GM12878 (cell line): ENCODE data around the gene DQX1. TPM values are rescaled to one million over a fixed set of nuclear protein-coding genes. Genes with fewer than 3 reads are reported as not detected.

Experiments used
- ATAC-seq: fragments of 200-7000 bp; cut with Tn5 transposase; 3 replicates; pipeline ENCODE4 v1.9.1; 2020; ENCODE audit warnings: mild to moderate bottlenecking, moderate library complexity
- BruUV-seq: library from RNA; stranded (reverse); fragments of 400-500 nt; replicated peaks from 2 replicates; lab custom pipeline; 2021; lab: Mats Ljungman, UMichigan
- CTCF ChIA-PET: fragments of 300-600 bp; sonication (Branson Sonifier 250); formaldehyde crosslinking; extraction: SDS; loops from one replicate; lab custom pipeline; 2021; ENCODE audit warnings: inconsistent platforms; lab: Yijun Ruan, JAX
- POLR2A ChIA-PET: fragments of 350-600 bp; formaldehyde crosslinking; extraction: SDS; loops from one replicate; lab custom pipeline; 2021; ENCODE audit warnings: inconsistent platforms; lab: Charles Lee
- RAD21 ChIA-PET: fragments of 300-600 bp; sonication (Branson Sonifier 250); formaldehyde crosslinking; loops from one replicate; lab custom pipeline; 2023; ENCODE audit warnings: antibody characterized with exemption; ENCODE audit not compliant: unreplicated experiment; lab: Charles Lee
- SMC1A ChIA-PET: fragments of 300-600 bp; sonication (Branson Sonifier 250); formaldehyde crosslinking; loops from one replicate; lab custom pipeline; 2023; ENCODE audit not compliant: unreplicated experiment, uncharacterized antibody; lab: Charles Lee
- DNase-seq: peaks from one replicate; pipeline ENCODE4 v3.0.0-alpha.2; 2011; ENCODE audit warnings: low read depth, low spot score
- FAIRE-seq: peaks from 3 replicates; lab custom pipeline; 2011; peaks lifted over from hg19 to GRCh38; lab: Jason Lieb, UNC
- H2AFZ ChIP-seq: 2 replicates; pipeline ENCODE4 v1.6.0; 2011; ENCODE audit warnings: low read depth, low read length, control low read depth; ENCODE audit not compliant: control insufficient read depth
- H3K27ac ChIP-seq: 2 replicates; pipeline ENCODE4 v1.5.1; 2011; ENCODE audit warnings: control low read depth; ENCODE audit not compliant: control insufficient read depth, insufficient read depth
- H3K27me3 ChIP-seq, 2 experiments: replicated peaks in 1 of 2; 2 replicates each; pipeline versions ENCODE4 v1.6.0 to v1.6.1; 2011; ENCODE audit warnings: low read length in 1 of 2; ENCODE audit not compliant: control insufficient read depth in 2 of 2, insufficient read depth in 2 of 2
- H3K36me3 ChIP-seq, 2 experiments: 2 replicates each; pipeline ENCODE4 v1.5.1; 2011; ENCODE audit warnings: low read length in 1 of 2; ENCODE audit not compliant: control insufficient read depth in 2 of 2, insufficient read depth in 2 of 2
- H3K4me1 ChIP-seq: 2 replicates; pipeline ENCODE4 v1.6.1; 2011; ENCODE audit warnings: mild to moderate bottlenecking, low read length, moderate library complexity, mixed read lengths; ENCODE audit not compliant: control insufficient read depth, insufficient read depth
- H3K4me2 ChIP-seq: 2 replicates; pipeline ENCODE4 v1.6.0; 2011; ENCODE audit warnings: control low read depth; ENCODE audit not compliant: control insufficient read depth, insufficient read depth
- H3K4me3 ChIP-seq: fragments of 200-600 bp; sonication (generic); 2 replicates; pipeline ENCODE4 v1.5.1; 2016
- H3K79me2 ChIP-seq: 2 replicates; pipeline ENCODE4 v1.6.0; 2011; ENCODE audit warnings: low read length; ENCODE audit not compliant: control insufficient read depth, insufficient read depth
- H3K9ac ChIP-seq: 2 replicates; pipeline ENCODE4 v1.8.0; 2011; ENCODE audit warnings: low read length, control low read depth, mixed read lengths; ENCODE audit not compliant: control insufficient read depth, insufficient read depth
- H3K9me3 ChIP-seq: replicated peaks from 3 replicates; pipeline ENCODE4 v1.5.1; 2011; ENCODE audit warnings: mild to moderate bottlenecking, low read length; ENCODE audit not compliant: control insufficient read depth, insufficient read depth
- H4K20me1 ChIP-seq: 2 replicates; pipeline ENCODE4 v1.6.0; 2011; ENCODE audit not compliant: control insufficient read depth, insufficient read depth
- BHLHE40 ChIP-seq, 2 experiments: fragments of 450-650 bp in 1 of 2; IDR thresholded peaks; 2 replicates each; pipeline ENCODE4 v1.6.1; 2011 to 2017; ENCODE audit warnings: low read depth in 2 of 2, borderline replicate concordance in 1 of 2, improper control_type of control experiment in 1 of 2, low read length in 1 of 2, mild to moderate bottlenecking in 1 of 2
- CHD4 ChIP-seq: fragments of 200-600 bp; sonication (generic); IDR thresholded peaks from 2 replicates; pipeline ENCODE4 v1.6.1; 2016; ENCODE audit warnings: mild to moderate bottlenecking
- POLR2AphosphoS5 ChIP-seq: IDR thresholded peaks from 2 replicates; pipeline ENCODE4 v1.6.1; 2011; ENCODE audit warnings: mild to moderate bottlenecking, low read length, inconsistent platforms
- RAD21 ChIP-seq: IDR thresholded peaks from 2 replicates; pipeline ENCODE4 v1.6.1; 2011; ENCODE audit warnings: mild to moderate bottlenecking, low read depth, low read length, moderate library complexity; ENCODE audit not compliant: insufficient read depth
- SIN3A ChIP-seq: IDR thresholded peaks from 2 replicates; pipeline ENCODE4 v1.6.1; 2012; ENCODE audit warnings: low read depth, low read length, improper control_type of control experiment
- SRF ChIP-seq, 2 experiments: IDR thresholded peaks; 2 replicates each; pipeline ENCODE4 v1.6.1; 2011; ENCODE audit warnings: low read depth in 2 of 2, low read length in 2 of 2, mild to moderate bottlenecking in 1 of 2, moderate library complexity in 1 of 2
- SUZ12 ChIP-seq: fragments of 200-600 bp; sonication (generic); IDR thresholded peaks from one replicate; pipeline ENCODE4 v1.6.1; 2018; ENCODE audit warnings: antibody characterized with exemption, mild to moderate bottlenecking; ENCODE audit not compliant: unreplicated experiment
- TCF12 ChIP-seq: IDR thresholded peaks from 2 replicates; pipeline ENCODE4 v1.6.1; 2011; ENCODE audit warnings: low read depth, mild to moderate bottlenecking, low read length
- YY1 ChIP-seq: IDR thresholded peaks from 2 replicates; pipeline ENCODE4 v1.6.1; 2011; ENCODE audit warnings: low read depth, mild to moderate bottlenecking, low read length
- ZNF217 ChIP-seq: fragments of 450-650 bp; IDR thresholded peaks from 2 replicates; pipeline ENCODE4 v1.6.1; 2017; ENCODE audit warnings: antibody characterized with exemption, mild to moderate bottlenecking
- WGBS: methylation state at CpG from one replicate; pipeline ENCODE4 v1.1.6; 2016; ENCODE audit warnings: low lambda C conversion rate; ENCODE audit not compliant: insufficient replicate concordance, insufficient coverage; ENCODE audit errors: missing lambda C conversion rate; 5-methylcytosine and 5-hydroxymethylcytosine counted together
- in situ Hi-C: fragments of 300-500 bp; cut with MboI; formaldehyde crosslinking; loops from 9 replicates; pipeline ENCODE4 v1.14.3; 2018; ENCODE audit warnings: mixed read lengths
- intact Hi-C: fragments of 100-400 bp; cut with micrococcal nuclease; formaldehyde crosslinking; loops from one replicate; pipeline ENCODE4 v1.14.2; 2022; ENCODE audit not compliant: unreplicated experiment
- polyA plus RNA-seq, 11 experiments: library from polyadenylated mRNA; depleted of rRNA in 4 of 11; unstranded in 6 of 11; stranded (reverse) in 5 of 11; fragments of >200 nt; fragmentation: Nextera tagmentation in 4 of 11; fragmentation: Illumina TruSeq in 1 of 11; extraction: Ambion mirVana in 4 of 11; extraction: Trizol in 1 of 11; gene quantifications; 1 replicate in 1 of 11; 2 replicates in 10 of 11; pipeline versions ENCODE4 v1.2.1 to v1.2.3, GENCODE V29; 2011 to 2016; ENCODE audit warnings: inconsistent platforms in 2 of 11, missing spikeins in 2 of 11, low read depth in 1 of 11
- total RNA-seq, 4 experiments: library from RNA; depleted of rRNA in 3 of 4; stranded (reverse); fragments of >200 nt in 3 of 4; fragmentation: Illumina TruSeq in 1 of 4; extraction: Trizol in 1 of 4; gene quantifications; 2 replicates each; pipeline versions ENCODE4 v1.2.1 to v1.2.3, GENCODE V29; 2013 to 2021
- TF ChIP-seq, protein P1 (sequence below), 3 experiments: IDR thresholded peaks in 2 of 3; conservative IDR thresholded peaks in 1 of 3; 2 replicates each; pipeline ENCODE4 v1.5.1; 2011; ENCODE audit warnings: low read depth in 3 of 3, low read length in 3 of 3, mild to moderate bottlenecking in 3 of 3, control low read depth in 2 of 3, moderate library complexity in 2 of 3, inconsistent platforms in 1 of 3, mixed read lengths in 1 of 3; ENCODE audit not compliant: control insufficient read depth in 2 of 3, insufficient read depth in 1 of 3; ENCODE audit errors: extremely low read depth in 1 of 3
- TF ChIP-seq, protein P2 (sequence below): fragments of 150-350 bp; IDR thresholded peaks from 2 replicates; pipeline ENCODE4 v1.6.1; 2016; ENCODE audit warnings: low read depth, low read length
- TF ChIP-seq, protein P3 (sequence below): fragments of 450-650 bp; formaldehyde crosslinking; IDR thresholded peaks from 2 replicates; pipeline ENCODE4 v1.5.0; 2022; ENCODE audit warnings: mild to moderate bottlenecking, missing genetic modification characterization

The DQX1 gene
- total and polyA plus RNA-seq, 10 of the 15 experiments (the other 5 are each of a cell fraction or from before 2014, with no cell fraction given) = 0.34 to 2.1 (median 0.86) TPM

DNA sequence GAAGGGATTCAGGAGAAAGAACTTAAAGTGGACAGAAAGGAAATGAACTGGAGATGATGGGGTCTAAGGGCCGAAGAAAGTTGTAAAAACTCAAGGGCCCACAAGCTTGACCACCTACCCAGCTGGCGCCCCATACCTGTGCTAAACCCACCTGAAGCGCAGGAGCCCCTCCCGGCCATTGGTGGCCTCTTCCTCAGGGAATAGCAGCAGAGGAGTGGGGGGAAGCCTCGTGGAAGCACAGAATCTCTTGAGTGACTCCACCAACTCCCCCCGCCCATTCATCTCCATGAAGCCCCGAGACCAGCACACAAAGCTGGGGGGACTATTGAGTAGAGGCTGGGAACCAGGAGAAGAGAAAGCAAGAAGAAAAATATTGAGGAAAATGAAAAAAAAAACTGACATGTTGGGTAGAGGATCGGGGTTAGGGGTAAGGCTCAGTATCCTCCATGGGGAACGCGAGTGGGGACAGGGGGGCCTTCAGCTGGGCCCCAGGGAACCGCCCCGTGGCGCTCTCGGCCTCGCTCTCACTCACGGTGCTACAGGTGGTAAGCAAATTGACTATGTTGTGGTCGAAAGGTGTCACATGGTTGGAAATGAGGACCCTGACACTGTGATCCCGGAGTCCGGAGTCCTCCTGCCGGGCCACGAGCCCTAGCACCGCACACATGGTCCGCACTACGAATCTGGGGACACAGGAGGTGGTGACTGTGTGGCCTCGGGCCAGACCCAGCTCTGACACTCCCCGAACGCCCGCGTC lies 2.7 kb upstream of the DQX1 start:
- ChIA-PET CTCF (interaction anchor here (1.0 to 10.4 kb wide), 5 partner anchors 17 to 58 kb away, joined by 4 to 226 read pairs (median 96); partner anchors contain the start of genes CCDC142, PCGF1 and TTC31), POLR2A (interaction anchor here (0.9 to 5.4 kb wide), 10 partner anchors 10 to 73 kb away, joined by 3 to 66 read pairs (median 12); partner anchors contain the start of genes CCDC142, INO80B, PCGF1 and TTC31), SMC1A (interaction anchor here (1.3 to 9.9 kb wide), 5 partner anchors 10 to 90 kb away, joined by 3 to 208 read pairs (median 43); partner anchors contain the start of gene PCGF1), RAD21 (interaction anchor here (1.1 to 7.5 kb wide), 11 partner anchors 10 to 72 kb away, joined by 3 to 158 read pairs (median 14); partner anchors contain the start of genes CCDC142, LOXL3, PCGF1 and TTC31)
- Histone ChIP-seq H3K4me3 (peak overlapping the region; percentile 84), H3K9me3 (no peaks in the 10 kb centered on the region), H3K36me3 (peaks cover 13 to 39% of the 10 kb centered on the region in 2 experiments), H3K9ac (peak overlapping the region; percentile 98), H3K4me2 (peak overlapping the region; percentile 88), H2AFZ (peak overlapping the region; percentile 84), H3K79me2 (peaks cover 50% of the 10 kb centered on the region), H3K27ac (peak overlapping the region; percentile 96), H4K20me1 (no peaks in the 10 kb centered on the region), H3K27me3 (no peaks in the 10 kb centered on the region), H3K4me1 (peaks cover 33% of the 10 kb centered on the region)
- 3% methylated on average over 29 of the region's 29 CpGs for WGBS
- no TSS peak for BruUV-seq
- FAIRE-seq = no peak
- in situ Hi-C loops = no loop called here
- peak; percentile 5 for ATAC-seq
- no peak for DNase-seq
- intact Hi-C loops = loop anchor here (1.0 kb wide), 4 partner anchors 21 to 74 kb away; partner anchors contain the start of genes PCGF1 and WBP1
- no peak for TF ChIP-seq SRF (IDR thresholded peaks at IDR 0.05; ENCODE audit: low read depth in 2 of 2, low read length in 2 of 2)
- TF ChIP-seq, protein P1, sequence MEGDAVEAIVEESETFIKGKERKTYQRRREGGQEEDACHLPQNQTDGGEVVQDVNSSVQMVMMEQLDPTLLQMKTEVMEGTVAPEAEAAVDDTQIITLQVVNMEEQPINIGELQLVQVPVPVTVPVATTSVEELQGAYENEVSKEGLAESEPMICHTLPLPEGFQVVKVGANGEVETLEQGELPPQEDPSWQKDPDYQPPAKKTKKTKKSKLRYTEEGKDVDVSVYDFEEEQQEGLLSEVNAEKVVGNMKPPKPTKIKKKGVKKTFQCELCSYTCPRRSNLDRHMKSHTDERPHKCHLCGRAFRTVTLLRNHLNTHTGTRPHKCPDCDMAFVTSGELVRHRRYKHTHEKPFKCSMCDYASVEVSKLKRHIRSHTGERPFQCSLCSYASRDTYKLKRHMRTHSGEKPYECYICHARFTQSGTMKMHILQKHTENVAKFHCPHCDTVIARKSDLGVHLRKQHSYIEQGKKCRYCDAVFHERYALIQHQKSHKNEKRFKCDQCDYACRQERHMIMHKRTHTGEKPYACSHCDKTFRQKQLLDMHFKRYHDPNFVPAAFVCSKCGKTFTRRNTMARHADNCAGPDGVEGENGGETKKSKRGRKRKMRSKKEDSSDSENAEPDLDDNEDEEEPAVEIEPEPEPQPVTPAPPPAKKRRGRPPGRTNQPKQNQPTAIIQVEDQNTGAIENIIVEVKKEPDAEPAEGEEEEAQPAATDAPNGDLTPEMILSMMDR (IDR thresholded peaks at IDR 0.05 in 2 of 3, conservative IDR thresholded peaks at IDR 0.05 in 1 of 3; ENCODE audit: control insufficient read depth in 2 of 3, extremely low read depth in 1 of 3, insufficient read depth in 1 of 3, low read depth in 3 of 3, low read length in 3 of 3) = peak in 2 of 3 experiments; percentile 21 to 25; a peak in 2 of 6 replicates
- TF ChIP-seq, protein P2, sequence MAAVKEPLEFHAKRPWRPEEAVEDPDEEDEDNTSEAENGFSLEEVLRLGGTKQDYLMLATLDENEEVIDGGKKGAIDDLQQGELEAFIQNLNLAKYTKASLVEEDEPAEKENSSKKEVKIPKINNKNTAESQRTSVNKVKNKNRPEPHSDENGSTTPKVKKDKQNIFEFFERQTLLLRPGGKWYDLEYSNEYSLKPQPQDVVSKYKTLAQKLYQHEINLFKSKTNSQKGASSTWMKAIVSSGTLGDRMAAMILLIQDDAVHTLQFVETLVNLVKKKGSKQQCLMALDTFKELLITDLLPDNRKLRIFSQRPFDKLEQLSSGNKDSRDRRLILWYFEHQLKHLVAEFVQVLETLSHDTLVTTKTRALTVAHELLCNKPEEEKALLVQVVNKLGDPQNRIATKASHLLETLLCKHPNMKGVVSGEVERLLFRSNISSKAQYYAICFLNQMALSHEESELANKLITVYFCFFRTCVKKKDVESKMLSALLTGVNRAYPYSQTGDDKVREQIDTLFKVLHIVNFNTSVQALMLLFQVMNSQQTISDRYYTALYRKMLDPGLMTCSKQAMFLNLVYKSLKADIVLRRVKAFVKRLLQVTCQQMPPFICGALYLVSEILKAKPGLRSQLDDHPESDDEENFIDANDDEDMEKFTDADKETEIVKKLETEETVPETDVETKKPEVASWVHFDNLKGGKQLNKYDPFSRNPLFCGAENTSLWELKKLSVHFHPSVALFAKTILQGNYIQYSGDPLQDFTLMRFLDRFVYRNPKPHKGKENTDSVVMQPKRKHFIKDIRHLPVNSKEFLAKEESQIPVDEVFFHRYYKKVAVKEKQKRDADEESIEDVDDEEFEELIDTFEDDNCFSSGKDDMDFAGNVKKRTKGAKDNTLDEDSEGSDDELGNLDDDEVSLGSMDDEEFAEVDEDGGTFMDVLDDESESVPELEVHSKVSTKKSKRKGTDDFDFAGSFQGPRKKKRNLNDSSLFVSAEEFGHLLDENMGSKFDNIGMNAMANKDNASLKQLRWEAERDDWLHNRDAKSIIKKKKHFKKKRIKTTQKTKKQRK = no peak
- TF ChIP-seq SIN3A = no peak; the same call in 1 of the 2 replicates
- TF ChIP-seq CHD4 = no peak
- TF ChIP-seq BHLHE40 (IDR thresholded peaks at IDR 0.05; ENCODE audit: borderline replicate concordance in 1 of 2, low read depth in 2 of 2, low read length in 1 of 2) = no peak
- no peak for TF ChIP-seq YY1
- no peak for TF ChIP-seq ZNF217
- TF ChIP-seq, protein P3, sequence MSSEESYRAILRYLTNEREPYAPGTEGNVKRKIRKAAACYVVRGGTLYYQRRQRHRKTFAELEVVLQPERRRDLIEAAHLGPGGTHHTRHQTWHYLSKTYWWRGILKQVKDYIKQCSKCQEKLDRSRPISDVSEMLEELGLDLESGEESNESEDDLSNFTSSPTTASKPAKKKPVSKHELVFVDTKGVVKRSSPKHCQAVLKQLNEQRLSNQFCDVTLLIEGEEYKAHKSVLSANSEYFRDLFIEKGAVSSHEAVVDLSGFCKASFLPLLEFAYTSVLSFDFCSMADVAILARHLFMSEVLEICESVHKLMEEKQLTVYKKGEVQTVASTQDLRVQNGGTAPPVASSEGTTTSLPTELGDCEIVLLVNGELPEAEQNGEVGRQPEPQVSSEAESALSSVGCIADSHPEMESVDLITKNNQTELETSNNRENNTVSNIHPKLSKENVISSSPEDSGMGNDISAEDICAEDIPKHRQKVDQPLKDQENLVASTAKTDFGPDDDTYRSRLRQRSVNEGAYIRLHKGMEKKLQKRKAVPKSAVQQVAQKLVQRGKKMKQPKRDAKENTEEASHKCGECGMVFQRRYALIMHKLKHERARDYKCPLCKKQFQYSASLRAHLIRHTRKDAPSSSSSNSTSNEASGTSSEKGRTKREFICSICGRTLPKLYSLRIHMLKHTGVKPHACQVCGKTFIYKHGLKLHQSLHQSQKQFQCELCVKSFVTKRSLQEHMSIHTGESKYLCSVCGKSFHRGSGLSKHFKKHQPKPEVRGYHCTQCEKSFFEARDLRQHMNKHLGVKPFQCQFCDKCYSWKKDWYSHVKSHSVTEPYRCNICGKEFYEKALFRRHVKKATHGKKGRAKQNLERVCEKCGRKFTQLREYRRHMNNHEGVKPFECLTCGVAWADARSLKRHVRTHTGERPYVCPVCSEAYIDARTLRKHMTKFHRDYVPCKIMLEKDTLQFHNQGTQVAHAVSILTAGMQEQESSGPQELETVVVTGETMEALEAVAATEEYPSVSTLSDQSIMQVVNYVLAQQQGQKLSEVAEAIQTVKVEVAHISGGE (CRISPR knock-in tag) = no peak
- TF ChIP-seq SUZ12 = no peak
- TF ChIP-seq POLR2AphosphoS5 = 0 out of 2 replicates have a peak, but pooled peaks have one; percentile 3
- no peak for TF ChIP-seq TCF12
- TF ChIP-seq RAD21 = 0 out of 2 replicates have a peak, but pooled peaks have one; percentile 23
